Heart left ventricle (tissue), 13 donors: ENCODE results near the gene HOXD10.

Source experiments
- CTCF ChIP-seq, 12 donors: fragments of 200-600 bp; sonication (generic) in 4 of 12; IDR thresholded peaks; one replicate each; pipeline versions ENCODE4 v1.5.0 to v1.8.0; 2018 to 2022; ENCODE audit warnings: antibody characterized with exemption in 12 of 12, mild to moderate bottlenecking in 5 of 12
- POLR2A ChIP-seq, 2 donors: fragments of 450-650 bp; IDR thresholded peaks; one replicate each; pipeline ENCODE4 v1.6.1; 2017; ENCODE audit warnings: antibody characterized with exemption in 2 of 2, mild to moderate bottlenecking in 2 of 2, moderate library complexity in 2 of 2
- donor health status: ischemic (EF 13 %, LVEDD 7.1; RV severe dilation, severe dysfunction).
- donor health status: DM: no; HTN: yes; CAD: no.
- donor health status: DM: no; HTN: no; CAD: no.
- donor health status: ischemic (EF 25% LVEDD 6.9; RV normal size, moderate dysfunction).
- donor health status: ischemic (EF 25% LVEDD 5.7; RV mildly dilated, moderate dysfunction).
- donor health status: ischemic (EF 35%, LVEDD 5.7; RV mildly dilated, moderate dysfunction).
- donor health status: nonischemic (EF 11% LVEDD 7.7; RV severe dilation, severe dysfunction).
- donor health status: DM: yes; HTN: yes; CAD: no.
- donor health status: PGD.
- donor health status: ischemic (EF 29% LVEDD 5.4; RV normal size, mild dysfunction).
- donor health status: nonischemic (EF 23%, LVEDD 6.1; RV moderate dilation, normal function).

GRCh38 chr2:176128172-176128981, 11.8 kb downstream of the HOXD10 start:
- TF ChIP-seq CTCF (IDR thresholded peaks at IDR 0.05) (no peak), POLR2A (IDR thresholded peaks at IDR 0.05) (no peak)
